Kidney capillary endothelial cell (primary cell): ENCODE results near the gene P4HA2.
A peak's percentile ranks its signal among the peaks of the same experiment; 100 is the strongest.
"Not testable (repeated sequence)": the region's sequence is repeated elsewhere in the genome, so short reads cannot be mapped to it uniquely, and the experiment has no call there.

Experiments
- DNase-seq: peaks from one replicate; pipeline ENCODE4 v3.0.0-alpha.2; 2018; ENCODE audit warnings: low spot score

P4HA2 gene

GRCh38 chr5:132199116-132199680, 28.5 kb downstream of the P4HA2 start:
- no peak for DNase-seq

DNA sequence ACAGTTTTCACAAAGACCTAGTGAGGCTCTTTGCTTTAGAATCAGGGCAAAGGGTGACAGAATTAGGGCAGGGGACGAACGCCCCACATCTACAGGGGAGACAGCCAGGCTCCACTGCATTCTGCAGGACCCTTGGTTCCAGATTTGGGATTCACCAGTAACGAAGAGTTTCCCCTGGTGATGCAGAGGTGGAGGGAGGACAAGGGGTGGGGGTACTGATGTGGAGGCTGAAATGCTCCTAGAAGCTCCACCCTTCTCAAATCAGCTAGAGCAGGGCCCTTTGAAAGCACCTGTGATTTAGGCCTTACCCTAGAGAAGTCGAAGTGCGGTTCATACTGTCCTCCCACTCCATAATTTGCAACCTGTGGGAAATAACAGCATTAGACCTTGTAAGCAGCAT, 29.1 kb downstream of the P4HA2 start:
- no peak for DNase-seq

DNA sequence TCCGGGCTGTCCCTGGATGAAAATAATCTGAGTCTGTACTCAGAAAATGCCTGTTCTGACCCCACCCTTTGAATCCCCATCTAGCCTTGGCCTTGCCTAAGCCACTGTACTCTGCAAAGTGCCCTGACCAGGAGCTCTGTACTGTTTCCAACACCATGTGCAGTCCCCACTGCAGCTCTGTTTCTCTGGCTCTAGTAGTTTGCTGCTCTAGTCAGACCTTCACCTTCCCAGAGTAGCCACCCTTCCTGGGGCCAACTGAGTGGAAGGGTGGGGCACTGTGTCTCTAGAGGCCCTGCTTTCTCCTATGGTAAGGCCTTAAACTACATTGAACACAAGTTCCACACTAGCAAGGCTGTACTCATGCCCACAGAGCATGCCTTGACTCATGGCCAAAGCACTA, 31.9 kb downstream of the P4HA2 start:
- no peak for DNase-seq

DNA sequence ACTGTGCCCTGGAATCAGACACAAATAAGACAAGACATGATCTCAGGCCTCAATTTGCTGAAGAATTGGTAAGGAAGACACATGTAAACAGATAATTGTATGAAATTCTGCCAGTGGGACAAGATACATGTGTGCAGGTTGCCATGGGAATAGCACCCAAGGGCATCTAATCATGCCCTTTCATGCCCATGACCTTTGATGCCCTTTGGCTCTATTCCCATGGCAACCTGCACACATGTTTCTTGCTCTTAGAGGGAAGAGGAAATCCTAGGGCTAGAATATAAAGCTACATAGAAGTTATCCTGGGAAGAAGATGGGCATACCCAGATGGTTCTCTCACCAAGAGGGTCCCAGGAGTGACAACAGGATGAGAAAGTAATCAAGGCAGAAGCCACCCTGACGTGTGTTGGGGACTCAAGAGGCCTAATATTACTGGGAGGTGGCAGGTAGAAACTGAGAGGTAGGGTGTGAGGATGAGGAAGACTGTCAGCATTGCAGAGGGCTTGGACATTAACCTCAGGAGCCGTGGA, 34.4 kb downstream of the P4HA2 start:
- DNase-seq = no peak

GRCh38 chr5:132190161-132190817, 37.4 kb downstream of the P4HA2 start:
- peak; percentile 76 for DNase-seq

DNA sequence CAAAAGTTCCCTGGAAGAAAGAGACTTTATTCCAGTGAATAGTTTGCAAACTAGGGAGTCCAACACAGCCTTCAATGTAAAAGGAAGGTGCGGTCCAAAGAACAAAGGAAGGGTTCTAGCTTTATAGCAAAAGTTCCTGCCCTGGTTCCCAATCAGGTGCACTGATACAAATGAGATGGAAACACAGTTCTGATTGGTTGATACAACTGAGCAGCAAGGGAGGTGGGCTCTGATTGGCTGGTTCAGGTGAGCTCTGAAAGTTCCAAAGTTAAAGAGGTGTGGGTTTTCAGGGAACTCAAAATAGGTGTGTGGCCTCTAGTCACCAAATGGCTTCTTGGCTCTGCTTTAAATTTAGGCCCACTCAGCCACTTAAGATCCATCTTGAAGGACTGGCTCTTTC, 43.1 kb downstream of the P4HA2 start:
- no peak for DNase-seq

DNA sequence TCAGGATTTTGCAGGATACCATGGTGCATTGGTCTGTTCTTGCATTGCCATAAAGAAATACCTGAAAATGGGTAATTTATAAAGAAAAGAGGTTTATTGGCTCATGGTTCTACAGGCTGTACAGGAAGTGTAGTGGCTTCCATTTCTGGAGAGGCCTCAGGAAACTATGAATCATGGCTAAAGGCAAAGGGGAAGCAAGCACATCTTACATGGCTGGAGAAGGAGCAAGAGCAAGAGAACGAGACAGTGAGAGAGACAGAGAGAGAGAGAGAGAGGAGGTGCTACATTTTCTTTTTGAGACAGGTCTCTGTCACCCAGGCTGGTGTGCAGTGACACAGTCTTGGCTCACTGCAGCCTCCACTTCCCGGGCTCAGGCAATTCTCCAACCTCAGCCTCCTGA, 43.9 kb downstream of the P4HA2 start:
- DNase-seq = no peak

- no peak for DNase-seq
Measured at GRCh38 chr5:132182359-132183040, 45.2 kb downstream of the P4HA2 start.

DNA sequence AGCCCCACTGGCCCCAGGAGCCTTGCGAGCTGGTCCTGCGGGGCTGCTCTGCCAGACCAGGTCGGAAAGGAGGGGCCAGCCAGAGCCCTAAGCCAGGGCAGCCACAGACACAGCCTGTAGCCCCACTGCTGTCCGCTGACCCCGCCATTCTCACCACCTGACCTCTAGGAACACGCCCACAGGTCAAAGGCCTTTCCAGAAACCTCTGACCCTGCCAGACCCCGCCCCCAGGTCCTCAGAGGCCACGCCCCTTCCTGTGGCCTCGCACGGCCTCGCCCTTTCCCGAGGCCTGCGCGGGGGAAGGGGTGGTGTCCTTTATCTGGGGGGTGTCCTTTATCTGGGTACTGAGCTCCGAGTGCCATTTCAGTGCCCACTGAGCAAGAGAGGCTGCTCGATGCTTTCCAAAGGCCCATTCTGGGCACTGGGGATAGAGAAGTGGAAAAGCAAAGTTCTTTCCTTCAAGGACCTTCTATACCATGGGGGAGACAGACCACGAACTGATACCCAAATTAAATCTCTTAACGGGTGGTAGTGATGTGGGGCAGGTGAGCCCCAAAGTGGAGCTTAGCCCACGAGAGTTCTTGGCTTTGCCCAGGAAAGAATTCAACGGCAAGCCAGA, 46.5 kb downstream of the P4HA2 start:
- no peak for DNase-seq

- peak; percentile 53 for DNase-seq
Measured at GRCh38 chr5:132180134-132180745, 47.4 kb downstream of the P4HA2 start.

GRCh38 chr5:132179405-132179804, 48.2 kb downstream of the P4HA2 start:
- DNase-seq = no peak

GRCh38 chr5:132177691-132178149, 49.9 kb downstream of the P4HA2 start:
- DNase-seq = no peak

DNA sequence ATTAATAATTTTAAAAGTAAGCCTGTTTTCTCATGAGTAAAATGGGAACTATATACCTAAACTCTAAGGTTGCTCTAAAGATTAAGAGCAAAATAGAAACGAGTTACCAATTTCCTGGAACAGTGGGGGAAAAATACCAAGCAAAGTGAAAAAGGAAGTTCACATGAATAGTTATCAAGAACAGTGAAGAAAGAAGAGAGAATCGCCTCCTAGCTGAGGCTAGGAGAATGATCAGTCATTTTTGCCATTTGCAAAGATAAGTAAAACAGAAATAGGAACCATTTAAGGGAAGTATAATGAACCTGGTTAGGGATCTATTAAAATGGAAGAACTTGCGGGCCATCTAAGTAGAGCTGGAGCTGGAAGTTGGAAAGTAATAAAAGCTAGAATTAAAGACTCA, 50.7 kb downstream of the P4HA2 start:
- no peak for DNase-seq

DNA sequence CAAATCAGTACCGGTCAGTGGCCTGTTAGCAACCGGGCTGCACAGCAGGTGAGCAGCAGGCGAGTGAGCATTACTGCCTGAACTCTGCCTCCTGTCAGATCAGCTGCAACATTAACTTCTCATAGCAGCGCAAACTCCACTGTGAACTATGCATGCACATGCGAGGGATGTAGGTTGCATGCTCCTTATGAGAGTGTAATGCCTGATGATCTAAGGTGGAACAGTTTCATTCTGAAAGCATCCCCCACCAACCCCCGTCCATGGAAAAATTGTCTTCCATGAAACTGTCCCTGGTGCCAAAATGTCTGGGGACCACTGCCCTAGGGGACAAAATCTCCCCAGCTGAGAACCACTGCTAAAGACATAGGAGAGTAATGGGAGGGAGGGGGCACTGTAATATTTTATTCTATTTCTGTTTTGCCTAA, 51.1 kb downstream of the P4HA2 start:
- no peak for DNase-seq

GRCh38 chr5:132162945-132163344, 64.7 kb downstream of the P4HA2 start:
- DNase-seq = no peak

GRCh38 chr5:132161574-132162326, 65.9 kb downstream of the P4HA2 start:
- DNase-seq = not testable (repeated sequence)

DNA sequence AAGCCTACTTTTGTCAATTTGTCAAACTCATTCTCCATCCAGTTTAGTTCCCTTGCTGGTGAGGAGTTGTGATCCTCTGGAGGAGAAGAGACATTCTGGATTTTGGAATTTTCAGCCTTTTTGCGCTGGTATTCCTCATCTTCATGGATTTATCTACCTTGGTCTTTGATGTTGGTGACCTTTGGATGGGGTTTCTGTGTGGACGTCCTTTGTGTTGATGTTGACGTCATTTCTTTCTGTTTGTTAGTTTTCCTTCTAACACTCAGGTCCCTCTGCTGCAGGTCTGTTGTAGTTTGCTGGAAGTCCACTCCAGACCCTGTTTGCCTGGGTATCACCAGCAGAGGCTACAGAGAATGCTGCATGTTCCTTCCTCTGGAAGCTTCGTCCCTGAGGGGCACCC, 71.2 kb downstream of the P4HA2 start:
- DNase-seq = no peak

- no peak for DNase-seq
Measured at GRCh38 chr5:132150565-132150964, 77.1 kb downstream of the P4HA2 start.

- no peak for DNase-seq
Measured at GRCh38 chr5:132147663-132148062, 80.0 kb downstream of the P4HA2 start.

- DNase-seq = not testable (repeated sequence)
Measured at GRCh38 chr5:132145326-132145725, 82.3 kb downstream of the P4HA2 start.

GRCh38 chr5:132143148-132143547, 84.5 kb downstream of the P4HA2 start:
- DNase-seq = no peak

DNA sequence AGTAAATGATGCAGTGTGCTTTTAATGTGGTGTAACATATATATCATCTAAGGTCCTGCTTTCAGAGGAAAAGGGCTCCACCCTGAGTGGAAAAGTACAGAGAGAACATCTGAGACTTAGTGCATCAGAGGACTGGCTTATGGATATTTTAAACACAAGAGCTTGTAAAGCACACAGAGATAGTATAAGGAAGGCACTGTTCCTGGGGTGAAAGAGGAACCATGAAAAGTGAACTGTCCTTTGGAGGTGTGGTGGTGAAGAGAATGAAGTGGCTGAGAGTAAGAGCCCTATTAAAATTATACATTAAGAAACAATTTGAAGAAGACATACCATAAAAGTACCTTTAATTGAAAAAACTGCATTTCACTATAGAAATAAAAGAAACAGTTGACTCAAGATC, 85.2 kb downstream of the P4HA2 start:
- no peak for DNase-seq
